CD4-positive, alpha-beta T cell treated with Interleukin-6 at 100 ng/mL for 8 hours (primary cell): Measurements from ENCODE around the gene MFF.
"Not testable (repeated sequence)": the region's sequence is repeated elsewhere in the genome, so short reads cannot be mapped to it uniquely, and the experiment has no call there.

Experiments
- DNase-seq: peaks from one replicate; pipeline ENCODE4 v3.0.0-alpha.2; 2020; ENCODE audit warnings: mixed read lengths, low spot score

MFF gene

GRCh38 chr2:227377467-227378351 is 52.7 kb downstream of the MFF start:
- DNase-seq, result no peak

- DNase-seq, result no peak
Observed at GRCh38 chr2:227378371-227378782, 53.3 kb downstream of the MFF start.

- no peak for DNase-seq
Observed at GRCh38 chr2:227379095-227379494, 54.0 kb downstream of the MFF start, which contains the start of gene TM4SF20. Gene TM4SF20, minus strand, starts transcription at chr2:227379306. Its CDS starts 38 bp downstream, at chr2:227379268.

- not testable (repeated sequence) for DNase-seq
Observed at GRCh38 chr2:227382241-227382835, 57.3 kb downstream of the MFF start.

GRCh38 chr2:227383686-227384085 is 58.6 kb downstream of the MFF start:
- no peak for DNase-seq

GRCh38 chr2:227386630-227387029 is 61.6 kb downstream of the MFF start:
- DNase-seq, result no peak

GRCh38 chr2:227387583-227387982 is 62.5 kb downstream of the MFF start, which contains the start of gene SCYGR1:
Gene SCYGR1, minus strand, starts transcription at chr2:227387949. Its CDS starts 0 bp downstream, at chr2:227387949.
- not testable (repeated sequence) for DNase-seq

GRCh38 chr2:227388537-227389011 is 63.5 kb downstream of the MFF start:
- no peak for DNase-seq

GRCh38 chr2:227389231-227389630 is 64.2 kb downstream of the MFF start:
- DNase-seq, result no peak

- DNase-seq, result no peak
Observed at GRCh38 chr2:227389661-227390060, 64.6 kb downstream of the MFF start.

GRCh38 chr2:227390468-227391256 is 65.6 kb downstream of the MFF start:
- DNase-seq, result no peak

- no peak for DNase-seq
Observed at GRCh38 chr2:227394401-227394800, 69.3 kb downstream of the MFF start.

GRCh38 chr2:227395556-227395955 is 70.5 kb downstream of the MFF start:
- no peak for DNase-seq

GRCh38 chr2:227397562-227397961 is 72.5 kb downstream of the MFF start:
- no peak for DNase-seq

GRCh38 chr2:227398684-227399670 is 73.9 kb downstream of the MFF start:
- DNase-seq, result no peak

- DNase-seq, result no peak
Observed at GRCh38 chr2:227401550-227401949, 76.5 kb downstream of the MFF start.

GRCh38 chr2:227402321-227402720 is 77.3 kb downstream of the MFF start:
- DNase-seq, result no peak

- no peak for DNase-seq
Observed at GRCh38 chr2:227402959-227403358, 77.9 kb downstream of the MFF start.

GRCh38 chr2:227404585-227405271 is 79.7 kb downstream of the MFF start:
- DNase-seq, result no peak
